Tibial nerve (tissue), 4 donors: ENCODE data around the gene KIF3C.

ENCODE experiments used
- CTCF ChIP-seq, 5 experiments: fragments of 200-600 bp in 3 of 5; fragments of 450-650 bp in 2 of 5; sonication (generic) in 3 of 5; IDR thresholded peaks; one replicate each; pipeline ENCODE4 v1.5.1; 2016 to 2019; ENCODE audit warnings: antibody characterized with exemption in 5 of 5, mild to moderate bottlenecking in 3 of 5, moderate library complexity in 2 of 5
- EP300 ChIP-seq, 2 donors: sonication (generic); formaldehyde crosslinking; IDR thresholded peaks; one replicate each; pipeline ENCODE4 v1.6.1; 2017; ENCODE audit warnings: antibody characterized with exemption in 2 of 2, mild to moderate bottlenecking in 1 of 2
- POLR2A ChIP-seq, 2 donors: fragments of 450-650 bp; IDR thresholded peaks; one replicate each; pipeline ENCODE4 v1.6.1; 2017; ENCODE audit warnings: antibody characterized with exemption in 2 of 2, mild to moderate bottlenecking in 2 of 2, moderate library complexity in 2 of 2

GRCh38 chr2:26011990-26012856, 29.9 kb upstream of the KIF3C start:
- TF ChIP-seq POLR2A (IDR thresholded peaks at IDR 0.05): no peak
- no peak for TF ChIP-seq CTCF (IDR thresholded peaks at IDR 0.05)
- no peak for TF ChIP-seq EP300 (IDR thresholded peaks at IDR 0.05)
